Left ventricle myocardium inferior (tissue), 1 donor: Measurements from ENCODE around the gene HS6ST3. TPM values are rescaled to one million over a fixed set of nuclear protein-coding genes. Genes with fewer than 3 reads are reported as not detected.

Source experiments
- DNase-seq: peaks from one replicate; pipeline ENCODE4 v3.0.0-alpha.2; 2020
- H3K27ac ChIP-seq: fragments of 200-600 bp; replicated peaks from 2 replicates; pipeline ENCODE4 v1.8.0; 2021
- H3K27me3 ChIP-seq: fragments of 200-600 bp; 2 replicates; pipeline ENCODE4 v1.8.0; 2021; ENCODE audit warnings: low read depth
- H3K36me3 ChIP-seq: fragments of 200-600 bp; 2 replicates; pipeline ENCODE4 v1.8.0; 2021
- H3K4me1 ChIP-seq: fragments of 200-600 bp; 2 replicates; pipeline ENCODE4 v1.8.0; 2021
- H3K4me3 ChIP-seq: fragments of 200-600 bp; 2 replicates; pipeline ENCODE4 v1.8.0; 2021; ENCODE audit warnings: mild to moderate bottlenecking, moderate library complexity
- H3K9me3 ChIP-seq: fragments of 200-600 bp; replicated peaks from 2 replicates; pipeline ENCODE4 v1.8.0; 2021
- intact Hi-C: fragments of 100-400 bp; cut with micrococcal nuclease; formaldehyde crosslinking; loops from one replicate; pipeline ENCODE4 v1.11.0; 2022
- total RNA-seq: library from RNA; stranded (reverse); fragmentation: NEBNext Ultra II Directional; extraction: Animal tissue kit (Norgen Biotek cat#: 25700); gene quantifications from one replicate; pipeline ENCODE4 v1.2.1, GENCODE V29; 2021
- TF ChIP-seq, protein P1 (sequence below): fragments of 200-600 bp; IDR thresholded peaks from 2 replicates; pipeline ENCODE4 v1.8.0; 2021; ENCODE audit warnings: antibody characterized with exemption, mild to moderate bottlenecking, borderline replicate concordance
- donor health status: DM: no; HTN: yes; CAD: no; lungs with severe emphysema.

HS6ST3 gene
- total RNA-seq, 1 donor from 2014 or later: 2.0 TPM

- Histone ChIP-seq H3K4me3 (no peak overlapping the region), H3K36me3 (no peaks in the 10 kb centered on the region), H3K9me3 (no peaks in the 10 kb centered on the region), H3K27ac (no peak overlapping the region), H3K4me1 (no peaks in the 10 kb centered on the region), H3K27me3 (no peaks in the 10 kb centered on the region)
- intact Hi-C loops: no loop called here
- DNase-seq: no peak
- TF ChIP-seq, protein P1, sequence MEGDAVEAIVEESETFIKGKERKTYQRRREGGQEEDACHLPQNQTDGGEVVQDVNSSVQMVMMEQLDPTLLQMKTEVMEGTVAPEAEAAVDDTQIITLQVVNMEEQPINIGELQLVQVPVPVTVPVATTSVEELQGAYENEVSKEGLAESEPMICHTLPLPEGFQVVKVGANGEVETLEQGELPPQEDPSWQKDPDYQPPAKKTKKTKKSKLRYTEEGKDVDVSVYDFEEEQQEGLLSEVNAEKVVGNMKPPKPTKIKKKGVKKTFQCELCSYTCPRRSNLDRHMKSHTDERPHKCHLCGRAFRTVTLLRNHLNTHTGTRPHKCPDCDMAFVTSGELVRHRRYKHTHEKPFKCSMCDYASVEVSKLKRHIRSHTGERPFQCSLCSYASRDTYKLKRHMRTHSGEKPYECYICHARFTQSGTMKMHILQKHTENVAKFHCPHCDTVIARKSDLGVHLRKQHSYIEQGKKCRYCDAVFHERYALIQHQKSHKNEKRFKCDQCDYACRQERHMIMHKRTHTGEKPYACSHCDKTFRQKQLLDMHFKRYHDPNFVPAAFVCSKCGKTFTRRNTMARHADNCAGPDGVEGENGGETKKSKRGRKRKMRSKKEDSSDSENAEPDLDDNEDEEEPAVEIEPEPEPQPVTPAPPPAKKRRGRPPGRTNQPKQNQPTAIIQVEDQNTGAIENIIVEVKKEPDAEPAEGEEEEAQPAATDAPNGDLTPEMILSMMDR: no peak
Measured at GRCh38 chr13:96629331-96629730, 539.4 kb downstream of the HS6ST3 start.

GRCh38 chr13:96632536-96633320 lies 542.8 kb downstream of the HS6ST3 start:
- H3K4me1 ChIP-seq: no peaks in the 10 kb centered on the region
- no peak overlapping the region for H3K4me3 ChIP-seq
- H3K27me3 ChIP-seq: no peaks in the 10 kb centered on the region
- intact Hi-C loops: no loop called here
- no peak for DNase-seq
- H3K36me3 ChIP-seq: no peaks in the 10 kb centered on the region
- no peak overlapping the region for H3K27ac ChIP-seq
- TF ChIP-seq, protein P1: no peak
- peaks cover 1% of the 10 kb centered on the region for H3K9me3 ChIP-seq

- Histone ChIP-seq H3K36me3 (no peaks in the 10 kb centered on the region), H3K9me3 (peaks cover 20% of the 10 kb centered on the region), H3K4me1 (no peaks in the 10 kb centered on the region), H3K27me3 (no peaks in the 10 kb centered on the region), H3K27ac (no peak overlapping the region), H3K4me3 (no peak overlapping the region)
- TF ChIP-seq, protein P1: no peak
- intact Hi-C loops: no loop called here
- DNase-seq: no peak
Measured at GRCh38 chr13:96636001-96636709, 546.2 kb downstream of the HS6ST3 start.

GRCh38 chr13:96637039-96637438 lies 547.1 kb downstream of the HS6ST3 start:
- H3K9me3 ChIP-seq: peaks cover 29% of the 10 kb centered on the region
- no peak for DNase-seq
- no peak overlapping the region for H3K27ac ChIP-seq
- H3K27me3 ChIP-seq: no peaks in the 10 kb centered on the region
- intact Hi-C loops: no loop called here
- no peaks in the 10 kb centered on the region for H3K4me1 ChIP-seq
- no peaks in the 10 kb centered on the region for H3K36me3 ChIP-seq
- no peak overlapping the region for H3K4me3 ChIP-seq
- TF ChIP-seq, protein P1: no peak

DNA sequence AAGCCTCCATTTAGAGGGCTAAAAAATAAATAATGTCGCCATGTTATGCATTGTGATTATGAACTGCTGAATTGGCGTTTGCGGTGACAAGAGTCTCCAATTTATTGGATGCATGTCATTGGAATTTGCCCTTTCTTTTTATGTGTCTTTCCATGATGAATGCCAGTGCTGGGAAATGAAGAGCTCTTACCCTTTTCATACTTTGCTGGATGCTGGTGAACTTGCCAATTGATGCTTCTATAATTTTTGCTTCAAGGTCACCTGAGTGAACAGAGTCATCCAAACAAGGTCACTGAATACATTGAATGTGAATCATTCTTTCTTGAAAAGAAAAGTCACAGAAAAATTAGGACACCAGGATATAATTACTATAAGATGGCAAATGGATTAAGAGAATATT lies 556.2 kb downstream of the HS6ST3 start:
- Histone ChIP-seq H3K27me3 (no peaks in the 10 kb centered on the region), H3K9me3 (peaks cover 55% of the 10 kb centered on the region), H3K4me3 (no peak overlapping the region), H3K27ac (no peak overlapping the region), H3K36me3 (no peaks in the 10 kb centered on the region), H3K4me1 (no peaks in the 10 kb centered on the region)
- DNase-seq: no peak
- intact Hi-C loops: no loop called here
- TF ChIP-seq, protein P1: no peak
